Measurements from ENCODE around the gene OR56A5. TPM values are rescaled to one million over a fixed set of nuclear protein-coding genes. Genes with fewer than 3 reads are reported as not detected.
"Not testable (repeated sequence)": the region's sequence is repeated elsewhere in the genome, so short reads cannot be mapped to it uniquely, and the experiment has no call there.

The OR56A5 gene, protein sequence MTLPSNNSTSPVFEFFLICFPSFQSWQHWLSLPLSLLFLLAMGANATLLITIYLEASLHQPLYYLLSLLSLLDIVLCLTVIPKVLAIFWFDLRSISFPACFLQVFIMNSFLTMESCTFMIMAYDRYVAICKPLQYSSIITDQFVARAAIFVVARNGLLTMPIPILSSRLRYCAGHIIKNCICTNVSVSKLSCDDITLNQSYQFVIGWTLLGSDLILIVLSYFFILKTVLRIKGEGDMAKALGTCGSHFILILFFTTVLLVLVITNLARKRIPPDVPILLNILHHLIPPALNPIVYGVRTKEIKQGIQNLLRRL
- total RNA-seq = not detected
- long read RNA-seq = 0 reads

- ATAC-seq (no peak), DNase-seq (ENCODE audit: missing footprints) (no peak)
- intact Hi-C loops (cut with DNase I) = no loop called here
Observed at GRCh38 chr11:5968394-5968793, at the start of gene OR56A5. OR56A5 (minus strand) TSS chr11:5968494; CDS start chr11:5968494, 0 bp downstream.

DNA sequence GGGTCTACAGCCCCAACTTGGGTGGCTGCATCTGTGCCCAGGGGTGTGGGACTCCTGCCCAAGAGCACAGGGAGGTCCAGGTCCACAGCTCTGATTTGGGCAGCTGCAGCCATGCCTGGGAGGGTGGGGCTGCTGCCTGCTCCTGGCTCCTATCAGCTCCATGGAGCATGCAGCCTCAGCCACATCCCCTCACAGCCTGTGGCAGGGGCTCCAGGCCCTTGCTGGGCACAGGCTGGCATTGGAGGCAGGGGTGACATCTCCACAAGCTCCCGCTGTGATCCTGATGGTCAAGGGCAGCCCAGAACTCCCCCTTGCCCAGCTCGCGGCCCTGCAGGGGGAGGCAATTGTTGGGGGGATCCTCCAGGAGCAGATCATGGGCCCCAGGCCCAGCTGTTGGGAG, 44.7 kb upstream of the OR56A5 start:
- DNase-seq (ENCODE audit: missing footprints) (no peak), ATAC-seq (no peak)
- intact Hi-C loops (cut with DNase I) = no loop called here

DNA sequence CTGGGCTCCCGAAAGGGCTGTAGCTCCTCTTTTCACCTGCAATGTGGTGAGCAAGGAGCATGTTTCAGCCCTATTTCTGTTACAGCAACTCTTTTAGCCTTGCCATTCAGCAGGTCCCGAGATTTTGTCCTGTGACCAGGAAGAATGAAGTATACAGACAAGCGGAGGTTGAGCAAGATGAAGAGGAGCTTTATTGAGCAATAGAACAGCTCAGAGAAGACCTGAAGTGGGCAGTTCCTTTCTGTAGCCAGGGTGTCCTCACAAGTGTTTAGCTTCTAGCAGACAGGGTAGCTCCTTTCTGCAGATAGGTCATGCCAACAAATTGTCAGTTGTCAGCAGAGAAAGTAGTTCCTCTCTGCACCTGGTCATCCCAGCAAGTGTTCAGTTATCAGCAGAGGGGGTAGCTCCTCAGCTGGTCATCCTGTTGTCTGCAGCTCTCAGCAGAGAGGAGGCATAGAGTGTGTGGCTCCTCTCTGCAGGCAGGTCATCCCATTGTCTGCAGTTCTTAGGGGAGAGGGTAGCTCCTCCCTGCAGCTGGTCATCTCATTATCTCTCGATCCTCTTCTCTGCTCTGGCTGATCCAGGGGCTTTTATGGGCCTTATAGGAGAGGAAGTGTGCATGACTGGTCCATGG, 43.9 kb upstream of the OR56A5 start:
- intact Hi-C loops (cut with DNase I) = no loop called here
- ATAC-seq (no peak), DNase-seq (ENCODE audit: missing footprints) (no peak)

DNA sequence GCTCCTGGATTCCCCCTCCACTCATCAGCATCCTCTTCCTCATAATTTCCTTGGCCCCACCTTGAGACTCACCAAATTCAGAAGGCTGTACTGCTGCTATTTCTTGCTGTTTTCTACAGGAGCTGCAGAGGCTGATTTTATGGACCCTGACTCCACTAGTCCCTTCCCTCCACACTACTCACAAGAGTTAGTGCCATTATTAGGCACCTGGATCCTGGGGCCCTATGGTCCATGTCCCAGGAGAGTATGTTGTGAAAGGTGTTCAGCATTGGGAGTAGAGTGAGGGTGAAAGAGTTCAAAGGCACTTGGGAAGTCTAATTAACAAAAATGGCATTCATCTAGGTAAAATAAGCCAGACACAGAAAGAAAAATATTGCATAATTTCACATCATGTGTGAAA, 38.6 kb upstream of the OR56A5 start, which contains the start of gene OR56A4:
Gene OR56A4 (minus strand): TSS at position 101 of the 400 bp plus-strand sequence. CDS start 3,954 bp downstream, outside the sequence.
- ATAC-seq (no peak), DNase-seq (ENCODE audit: missing footprints) (no peak)
- intact Hi-C loops (cut with DNase I) = no loop called here

GRCh38 chr11:6006395-6006794, 38.1 kb upstream of the OR56A5 start:
- ATAC-seq = no peak
- intact Hi-C loops (cut with DNase I) = no loop called here
- DNase-seq (ENCODE audit: missing footprints) = no peak

DNA sequence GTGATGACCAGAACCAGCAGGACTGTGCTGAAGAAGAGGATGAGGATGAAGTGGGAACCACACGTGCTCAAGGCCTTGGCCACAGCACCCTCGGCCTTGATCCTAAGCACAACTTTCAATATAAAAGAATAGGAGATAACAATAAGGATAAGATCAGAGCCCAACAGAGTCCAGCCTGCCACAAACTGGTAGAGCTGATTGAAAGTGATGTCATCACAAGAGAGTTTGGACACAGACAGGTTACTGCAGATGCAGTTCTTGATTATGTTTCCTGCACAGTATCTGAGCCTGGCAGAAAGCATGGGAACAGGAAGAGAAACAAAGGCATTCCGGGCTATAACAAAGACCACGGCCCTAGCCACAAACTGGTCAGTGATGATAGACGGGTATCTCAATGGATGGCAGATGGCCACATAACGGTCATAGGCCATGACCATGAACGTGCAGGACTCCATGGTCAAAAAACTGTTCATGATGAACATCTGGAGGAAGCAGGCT, 34.0 kb upstream of the OR56A5 start:
- ATAC-seq (no peak), DNase-seq (ENCODE audit: missing footprints) (no peak)
- intact Hi-C loops (cut with DNase I) = no loop called here

DNA sequence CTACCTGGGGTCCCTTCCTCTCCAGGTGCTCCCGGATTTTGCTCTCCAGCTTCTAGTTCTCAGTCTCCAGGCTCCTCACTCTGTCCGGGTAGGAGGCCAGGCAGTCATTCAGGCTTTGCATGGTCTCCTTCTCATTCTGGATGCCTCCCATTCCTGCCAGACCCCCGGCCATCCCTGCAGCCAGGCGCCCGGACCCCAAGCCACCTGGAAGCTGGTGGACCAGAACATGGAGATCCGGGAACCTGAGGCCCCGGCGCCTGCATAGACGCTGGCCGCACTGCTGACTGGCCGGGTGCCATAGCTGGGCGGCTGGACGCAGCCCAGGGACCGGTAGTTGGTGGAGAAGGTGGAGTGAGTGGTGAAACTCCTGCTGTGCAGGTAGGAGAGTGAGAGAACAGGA, 26.5 kb upstream of the OR56A5 start:
- DNase-seq (ENCODE audit: missing footprints) = no peak
- intact Hi-C loops (cut with DNase I) = no loop called here
- ATAC-seq = no peak

DNA sequence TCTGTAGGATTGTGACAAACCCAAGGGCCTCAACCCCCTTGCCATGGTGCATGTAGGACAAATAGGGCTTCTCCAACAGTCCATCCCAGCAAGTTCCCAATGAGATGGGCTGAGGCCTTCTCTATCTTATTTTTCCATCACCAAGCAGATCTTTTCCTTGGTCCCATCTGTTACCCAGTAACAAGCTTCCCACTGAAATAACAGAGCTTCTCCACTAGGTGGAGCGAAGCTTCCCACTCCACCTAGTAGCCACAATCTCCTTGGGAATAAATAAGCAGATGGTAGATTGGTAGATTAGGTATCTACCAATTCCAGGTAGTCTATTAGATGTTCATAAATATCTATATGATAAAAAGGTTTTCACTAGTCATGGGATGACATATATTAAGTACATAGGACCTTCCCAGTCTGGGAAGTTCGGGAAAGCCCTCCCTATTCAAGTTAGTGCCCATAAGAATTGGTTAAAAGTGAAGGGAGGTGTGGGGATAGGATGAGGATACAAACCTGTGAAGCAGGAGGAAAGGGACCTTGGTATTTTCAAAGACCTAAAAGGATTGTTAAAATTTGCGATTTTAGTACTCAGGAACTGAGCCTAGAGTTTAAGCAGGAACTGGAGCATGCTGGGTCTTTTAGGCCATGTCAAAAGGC, 24.4 kb upstream of the OR56A5 start:
- intact Hi-C loops (cut with DNase I) = no loop called here
- ATAC-seq (no peak), DNase-seq (ENCODE audit: missing footprints) (no peak)

DNA sequence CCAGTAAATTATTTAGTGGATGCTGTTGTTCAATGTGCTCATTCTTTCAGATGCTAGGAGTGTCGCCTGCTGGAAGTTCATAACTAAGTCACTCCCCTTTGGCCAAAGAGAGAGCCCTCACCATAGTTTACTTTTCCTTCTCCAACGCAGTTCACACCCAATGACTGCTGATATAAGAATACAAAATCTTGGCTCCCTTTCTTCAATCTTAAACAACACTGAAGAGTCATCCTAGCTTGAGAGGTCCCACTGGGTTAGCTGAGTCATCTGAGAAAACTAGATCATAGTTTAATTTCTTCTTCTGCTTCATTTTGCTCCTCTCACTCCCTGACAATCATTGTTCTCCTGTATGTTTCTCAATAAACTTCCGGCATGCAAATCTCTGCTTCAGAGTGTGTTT, 23.9 kb upstream of the OR56A5 start:
- DNase-seq (ENCODE audit: missing footprints) (no peak), ATAC-seq (no peak)
- intact Hi-C loops (cut with DNase I) = no loop called here

- DNase-seq (ENCODE audit: missing footprints) (no peak), ATAC-seq (no peak)
- intact Hi-C loops (cut with DNase I) = no loop called here
Observed at GRCh38 chr11:5989203-5989602, 20.9 kb upstream of the OR56A5 start.

DNA sequence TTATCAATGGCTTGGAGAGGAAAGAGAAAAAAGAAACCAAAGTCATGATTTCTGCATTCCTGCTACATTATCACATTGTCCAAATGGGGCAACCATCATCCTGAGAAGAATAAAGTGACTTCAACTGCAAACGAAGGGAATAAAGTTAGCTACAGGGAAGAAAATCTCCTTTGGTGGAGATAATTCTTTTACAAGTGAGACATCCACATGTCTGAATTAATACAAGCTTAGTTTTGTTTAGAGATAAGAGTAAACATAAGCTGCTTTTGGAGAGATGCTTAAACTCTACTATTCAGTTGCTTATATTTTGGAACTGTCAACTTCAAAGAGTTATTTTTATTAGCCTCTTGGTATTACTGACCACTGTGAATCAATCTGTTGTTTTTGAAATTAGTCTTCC, 18.6 kb upstream of the OR56A5 start, which contains the start of gene OR52L1:
Gene OR52L1 (minus strand): TSS at position 101 of the 400 bp plus-strand sequence. CDS start 55 bp downstream, at position 46.
- intact Hi-C loops (cut with DNase I) = no loop called here
- ATAC-seq = no peak
- no peak for DNase-seq (ENCODE audit: missing footprints)

DNA sequence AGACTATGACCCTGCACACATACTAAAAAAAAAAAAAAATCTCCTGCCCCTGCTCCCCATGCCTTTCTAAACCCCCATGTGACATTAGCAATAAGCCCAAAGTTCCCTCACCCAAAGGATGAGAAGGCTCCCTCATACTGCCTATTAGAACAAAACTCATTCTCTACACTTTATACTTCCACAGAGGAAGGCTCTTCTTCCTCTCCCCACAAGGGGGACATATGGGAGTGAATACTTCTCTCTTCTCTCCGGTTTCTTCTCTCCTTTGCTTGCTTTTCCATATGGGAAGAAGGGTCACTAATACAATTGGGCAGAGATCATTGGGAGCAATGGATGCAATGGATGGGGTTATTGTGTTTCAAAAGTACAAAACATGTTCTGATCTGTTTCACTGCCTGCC, 15.1 kb upstream of the OR56A5 start:
- no peak for ATAC-seq
- intact Hi-C loops (cut with DNase I) = no loop called here

DNA sequence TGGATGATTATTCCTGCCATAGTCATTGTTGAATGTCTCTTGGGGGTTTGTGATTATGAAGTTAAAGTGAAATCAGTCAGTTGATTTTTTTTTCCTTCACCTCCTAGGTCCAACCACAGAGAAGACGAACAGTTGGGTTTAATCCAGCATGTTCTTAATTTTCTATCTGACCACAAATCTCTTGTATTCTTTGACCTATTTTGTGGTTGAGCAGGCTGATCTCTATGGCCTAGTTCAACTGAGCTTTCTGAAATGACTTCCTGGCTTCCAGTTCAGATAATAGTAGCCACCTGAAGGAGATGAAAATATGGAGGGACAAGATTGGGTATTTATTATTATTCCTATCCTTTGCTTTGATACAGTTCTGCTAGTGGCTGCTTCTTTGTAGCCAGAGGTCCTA, 5.2 kb upstream of the OR56A5 start:
- DNase-seq (ENCODE audit: missing footprints) (no peak), ATAC-seq (no peak)
- intact Hi-C loops (cut with DNase I) = no loop called here

More for the DNA sequence above, 15.1 kb upstream of the OR56A5 start:
- no peak for DNase-seq (ENCODE audit: missing footprints)

DNA sequence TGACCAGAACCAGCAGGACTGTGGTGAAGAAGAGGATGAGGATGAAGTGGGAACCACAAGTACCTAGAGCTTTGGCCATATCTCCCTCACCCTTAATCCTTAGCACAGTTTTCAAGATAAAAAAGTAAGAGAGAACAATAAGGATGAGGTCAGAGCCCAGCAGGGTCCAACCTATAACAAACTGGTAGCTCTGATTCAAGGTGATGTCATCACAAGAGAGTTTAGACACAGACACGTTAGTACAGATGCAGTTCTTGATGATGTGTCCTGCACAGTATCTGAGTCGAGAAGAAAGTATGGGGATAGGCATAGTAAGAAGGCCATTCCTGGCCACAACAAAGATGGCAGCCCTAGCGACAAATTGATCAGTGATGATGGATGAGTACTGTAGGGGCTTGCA, 586 bp downstream of the OR56A5 start:
- DNase-seq (ENCODE audit: missing footprints) (no peak), ATAC-seq (no peak)
- intact Hi-C loops (cut with DNase I) = no loop called here

GRCh38 chr11:5966958-5967357, 1.3 kb downstream of the OR56A5 start:
- ATAC-seq (no peak), DNase-seq (ENCODE audit: missing footprints) (no peak)
- intact Hi-C loops (cut with DNase I) = no loop called here

- ATAC-seq; DNase-seq (ENCODE audit: missing footprints); intact Hi-C loops (cut with DNase I): not testable (repeated sequence)
Observed at GRCh38 chr11:5960704-5961320, 7.5 kb downstream of the OR56A5 start.

DNA sequence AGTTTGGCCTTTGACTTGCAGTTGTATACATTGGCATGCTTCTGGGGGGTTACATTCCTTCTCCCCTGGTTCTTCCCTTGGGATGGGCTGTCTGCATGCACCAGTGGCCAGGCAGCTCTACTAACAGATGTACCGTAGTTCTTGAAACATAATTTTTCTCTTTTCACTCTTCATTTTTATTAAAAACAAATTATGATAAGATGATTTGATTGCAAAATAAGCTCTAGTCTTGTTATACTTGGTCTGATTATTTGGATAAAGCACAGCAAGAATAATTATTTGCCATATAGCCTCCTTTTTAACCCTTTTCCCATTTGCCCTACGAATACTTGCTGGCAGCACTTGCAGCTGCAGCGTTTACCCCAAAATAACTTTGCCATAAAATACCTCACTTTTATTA, 12.7 kb downstream of the OR56A5 start:
- ATAC-seq (no peak), DNase-seq (ENCODE audit: missing footprints) (no peak)
- intact Hi-C loops (cut with DNase I) = no loop called here

GRCh38 chr11:5941951-5942350, 26.3 kb downstream of the OR56A5 start, which contains the start of gene OR56A3:
OR56A3 (plus strand) TSS chr11:5942251; CDS start chr11:5947347, 5,096 bp downstream.
- intact Hi-C loops (cut with DNase I) = no loop called here
- DNase-seq (ENCODE audit: missing footprints) (no peak), ATAC-seq (no peak)

DNA sequence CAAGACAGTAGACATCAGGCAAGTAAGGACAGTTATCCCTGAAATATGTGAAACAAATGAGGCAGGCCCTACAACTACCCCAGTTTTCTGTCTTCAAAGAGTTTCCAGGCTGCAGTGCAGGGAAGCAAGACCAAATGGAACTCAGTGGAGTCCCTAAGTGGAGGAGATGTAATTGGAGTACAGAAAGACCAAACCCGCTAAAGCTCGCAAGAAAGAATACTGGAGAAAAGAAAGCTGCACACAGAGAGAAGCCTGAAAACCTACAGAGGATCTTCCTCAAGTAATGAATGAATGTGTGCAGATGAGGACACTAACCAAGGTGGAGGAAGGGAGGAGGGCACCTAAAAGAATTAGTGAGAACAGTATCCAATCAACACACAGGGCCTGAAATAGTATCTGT, 27.5 kb downstream of the OR56A5 start:
- DNase-seq (ENCODE audit: missing footprints) (no peak), ATAC-seq (no peak)
- intact Hi-C loops (cut with DNase I) = no loop called here
